ENCODE measurements around the gene SHC3. TPM values are rescaled to one million over a fixed set of nuclear protein-coding genes. Genes with fewer than 3 reads are reported as not detected.

SHC3 gene
- total and polyA plus RNA-seq, 12 donors: 5.6 to 56.7 (median 20.9) TPM

- Histone ChIP-seq H3K27ac (no peak overlapping the region), H3K4me3 (no peak overlapping the region), H3K4me1 (replicated peaks in 1 of 2) (no peaks in the 10 kb centered on the region), H3K36me3 (replicated peaks in 1 of 2) (no peaks in the 10 kb centered on the region), H3K27me3 (no peaks in the 10 kb centered on the region), H3K9me3 (replicated peaks in 1 of 3) (no peaks in the 10 kb centered on the region)
- intact Hi-C loops (cut with DNase I): no loop called here
- TF ChIP-seq CTCF (IDR thresholded peaks at IDR 0.05): no peak
- TF ChIP-seq POLR2A (IDR thresholded peaks at IDR 0.05): no peak
- 88 to 96% (median 96%) methylated on average over 8 of the region's 8 CpGs for WGBS, 4 donors
- DNase-seq: no peak
These were observed 213.1 kb downstream of the SHC3 start for GRCh38 chr9:88965473-88965872.

- no peaks in the 10 kb centered on the region for H3K36me3 ChIP-seq (replicated peaks in 1 of 2)
- no peak for DNase-seq
- intact Hi-C loops (cut with DNase I): no loop called here
These were observed 218.0 kb downstream of the SHC3 start for GRCh38 chr9:88960632-88961031.

GRCh38 chr9:88959727-88960469 lies 218.7 kb downstream of the SHC3 start:
- Histone ChIP-seq H3K4me3 (no peak overlapping the region), H3K27me3 (no peaks in the 10 kb centered on the region), H3K9me3 (replicated peaks in 1 of 3) (no peaks in the 10 kb centered on the region), H3K27ac (no peak overlapping the region), H3K36me3 (replicated peaks in 1 of 2) (no peaks in the 10 kb centered on the region), H3K4me1 (replicated peaks in 1 of 2) (no peaks in the 10 kb centered on the region)
- DNase-seq: no peak
- 85 to 87% (median 87%) methylated on average over 5 of the region's 5 CpGs for WGBS, 4 donors
- TF ChIP-seq CTCF (IDR thresholded peaks at IDR 0.05) (no peak), POLR2A (IDR thresholded peaks at IDR 0.05) (no peak)
- intact Hi-C loops (cut with DNase I): no loop called here

More at GRCh38 chr9:88960632-88961031, 218.0 kb downstream of the SHC3 start:
- no peak overlapping the region for H3K4me3 ChIP-seq
- WGBS, 4 donors: 72 to 94% (median 79%) methylated on average over 3 of the region's 3 CpGs
- H3K27me3 ChIP-seq: no peaks in the 10 kb centered on the region
- H3K27ac ChIP-seq: no peak overlapping the region
- no peaks in the 10 kb centered on the region for H3K9me3 ChIP-seq (replicated peaks in 1 of 3)
- no peaks in the 10 kb centered on the region for H3K4me1 ChIP-seq (replicated peaks in 1 of 2)
- TF ChIP-seq CTCF (IDR thresholded peaks at IDR 0.05) (no peak), POLR2A (IDR thresholded peaks at IDR 0.05) (no peak)

GRCh38 chr9:88957526-88957925 lies 221.1 kb downstream of the SHC3 start:
- DNase-seq: no peak
- Histone ChIP-seq H3K4me1 (replicated peaks in 1 of 2) (no peaks in the 10 kb centered on the region), H3K4me3 (no peak overlapping the region), H3K36me3 (replicated peaks in 1 of 2) (no peaks in the 10 kb centered on the region), H3K27me3 (no peaks in the 10 kb centered on the region), H3K27ac (no peak overlapping the region), H3K9me3 (replicated peaks in 1 of 3) (no peaks in the 10 kb centered on the region)
- TF ChIP-seq POLR2A (IDR thresholded peaks at IDR 0.05): no peak
- TF ChIP-seq CTCF (IDR thresholded peaks at IDR 0.05): no peak
- 79 to 85% (median 82%) methylated on average over 2 to 3 of the region's 3 CpGs for WGBS, 4 donors
- intact Hi-C loops (cut with DNase I): no loop called here

Other genes starting within 250 kb of the SHC3 start
- 100 to 1,000 TPM in 1 of 9 donors, 10 to 100 TPM in 8; 10.0 to 108 (median 65.0) TPM for gene S1PR3, start 187.3 kb downstream of the SHC3 start, total RNA-seq
- gene S1PR3, start 187.3 kb downstream of the SHC3 start, polyA plus RNA-seq: 10 to 100 TPM; 14.1 to 85.6 (median 17.4) TPM
- gene CKS2, start 132.4 kb upstream of the SHC3 start, total RNA-seq: 100 to 1,000 TPM in 2 of 9 donors, 10 to 100 TPM in 7; 18.3 to 175 (median 41.8) TPM
- 10 to 100 TPM; 37.9 to 88.1 (median 78.5) TPM for gene CKS2, start 132.4 kb upstream of the SHC3 start, polyA plus RNA-seq
- gene SECISBP2, start 139.7 kb upstream of the SHC3 start, total RNA-seq: 10 to 100 TPM; 37.3 to 76.1 (median 47.9) TPM
- gene SECISBP2, start 139.7 kb upstream of the SHC3 start, polyA plus RNA-seq: 10 to 100 TPM; 31.7 to 70.5 (median 32.5) TPM